Sigmoid colon (tissue), 7 donors: Measurements from ENCODE around the gene MAP3K8. TPM values are rescaled to one million over a fixed set of nuclear protein-coding genes. Genes with fewer than 3 reads are reported as not detected.

ENCODE experiments used
- DNase-seq: peaks from one replicate; pipeline ENCODE4 v3.0.0-alpha.2; 2019
- H3K27ac ChIP-seq, 4 donors: fragments of 200-600 bp; sonication (generic); one replicate each; pipeline ENCODE4 v1.5.1; 2016 to 2019; ENCODE audit warnings: mild to moderate bottlenecking in 1 of 4
- H3K27me3 ChIP-seq, 3 donors: fragments of 200-600 bp; sonication (generic); one replicate each; pipeline ENCODE4 v1.5.1; 2019; ENCODE audit warnings: mild to moderate bottlenecking in 1 of 3
- H3K36me3 ChIP-seq, 4 donors: fragments of 200-600 bp; sonication (generic); one replicate each; pipeline ENCODE4 v1.5.1; 2016 to 2019
- H3K4me1 ChIP-seq, 4 donors: fragments of 200-600 bp; sonication (generic); one replicate each; pipeline ENCODE4 v1.5.1; 2017 to 2019
- H3K4me3 ChIP-seq, 4 donors: fragments of 200-600 bp; sonication (generic); one replicate each; pipeline ENCODE4 v1.5.1; 2017 to 2019; ENCODE audit warnings: mild to moderate bottlenecking in 2 of 4, moderate library complexity in 1 of 4
- H3K9me3 ChIP-seq, 4 donors: fragments of 200-600 bp in 3 of 4; sonication (generic) in 3 of 4; one replicate each; pipeline versions ENCODE4 v1.5.1 to v1.6.1; 2013 to 2019
- CTCF ChIP-seq, 4 experiments: fragments of 450-650 bp in 3 of 4; fragments of 200-600 bp in 1 of 4; IDR thresholded peaks; one replicate each; pipeline ENCODE4 v1.5.1; 2016 to 2019; ENCODE audit warnings: antibody characterized with exemption in 4 of 4, mild to moderate bottlenecking in 3 of 4, moderate library complexity in 2 of 4
- EP300 ChIP-seq, 4 donors: sonication (generic); formaldehyde crosslinking; IDR thresholded peaks; one replicate each; pipeline ENCODE4 v1.6.1; 2017; ENCODE audit warnings: antibody characterized with exemption in 4 of 4
- POLR2A ChIP-seq, 2 donors: fragments of 450-650 bp; IDR thresholded peaks; one replicate each; pipeline ENCODE4 v1.6.1; 2016; ENCODE audit warnings: antibody characterized with exemption in 2 of 2, mild to moderate bottlenecking in 2 of 2, moderate library complexity in 2 of 2
- POLR2AphosphoS5 ChIP-seq, 4 donors: sonication (generic); formaldehyde crosslinking; IDR thresholded peaks; one replicate each; pipeline ENCODE4 v1.6.1; 2017; ENCODE audit warnings: antibody characterized with exemption in 4 of 4
- WGBS, 2 donors: extraction: QIAGEN DNeasy Blood & Tissue Kit; methylation state at CpG; one replicate each; pipeline ENCODE4 v1.1.7; 2013; 5-methylcytosine and 5-hydroxymethylcytosine counted together
- intact Hi-C: fragments of 100-400 bp; cut with DNase I; formaldehyde crosslinking; loops from one replicate; pipeline ENCODE4 v1.15.1; 2023
- polyA plus RNA-seq, 3 donors: library from polyadenylated mRNA; stranded (reverse); fragments of 200-250 nt; gene quantifications; one replicate each; pipeline ENCODE4 v1.2.3, GENCODE V29; 2013
- total RNA-seq, 4 donors: library from RNA; depleted of rRNA; stranded (reverse); fragments of >200 nt; gene quantifications; one replicate each; pipeline ENCODE4 v1.1.0, GENCODE V29; 2016
- donor health status: healthy with polysubstance abuse.
- donor health status: Bipolar disorder and iron deficiency.
- donor health status: healthy.

MAP3K8 gene
- total and polyA plus RNA-seq, 7 donors, result 6.0 to 66.5 (median 16.9) TPM

GRCh38 chr10:30462513-30462912 is 28.5 kb downstream of the MAP3K8 start:
- Histone ChIP-seq H3K9me3 (no peaks in the 10 kb centered on the region), H3K36me3 (peaks cover 13 to 50% (median 26%) of the 10 kb centered on the region in 4 donors), H3K27ac (peak overlapping the region in 1 of 4 donors; percentile 81), H3K27me3 (no peaks in the 10 kb centered on the region), H3K4me3 (no peak overlapping the region), H3K4me1 (peaks cover 0 to 25% (median 5%) of the 10 kb centered on the region in 4 donors)
- TF ChIP-seq POLR2AphosphoS5 (IDR thresholded peaks at IDR 0.05) (no peak), CTCF (IDR thresholded peaks at IDR 0.05) (no peak), EP300 (IDR thresholded peaks at IDR 0.05) (no peak), POLR2A (IDR thresholded peaks at IDR 0.05) (no peak)
- intact Hi-C loops, result no loop called here
- WGBS, 2 donors, result 85 to 91% methylated on average over 4 of the region's 4 CpGs
- DNase-seq, result no peak

DNA sequence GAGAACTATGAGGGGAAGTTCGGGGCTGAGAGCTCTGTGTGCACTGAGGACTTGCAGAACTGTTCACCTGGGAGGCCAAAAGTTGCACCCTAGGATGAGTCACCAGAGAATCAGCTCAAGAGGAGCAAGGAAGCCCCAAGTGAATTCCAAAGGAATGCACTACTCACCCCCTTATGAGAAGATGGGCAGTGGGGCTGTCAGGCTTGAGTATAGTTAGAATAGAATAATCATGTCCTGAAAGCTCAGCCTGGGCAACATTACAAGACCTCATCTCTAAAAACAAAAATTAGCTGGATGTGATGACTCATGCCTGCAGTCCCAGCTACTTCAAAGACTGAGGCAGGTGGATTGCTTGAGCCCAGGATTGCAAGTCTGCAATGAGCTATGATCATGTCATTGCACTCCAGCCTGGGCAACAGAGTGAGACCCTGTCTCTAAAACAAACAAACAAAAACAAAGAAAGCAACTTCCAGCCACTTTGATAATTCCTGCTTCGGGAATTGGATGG is 30.0 kb downstream of the MAP3K8 start:
- peak overlapping the region in 1 of 4 donors; percentile 10 for H3K27ac ChIP-seq
- H3K27me3 ChIP-seq, result no peaks in the 10 kb centered on the region
- peaks cover 0 to 20% (median 5%) of the 10 kb centered on the region in 4 donors for H3K4me1 ChIP-seq
- no peak overlapping the region for H3K4me3 ChIP-seq
- WGBS, 2 donors, result 79 to 86% methylated on average over 2 of the region's 2 CpGs
- no peaks in the 10 kb centered on the region for H3K9me3 ChIP-seq
- no peak for TF ChIP-seq POLR2A (IDR thresholded peaks at IDR 0.05)
- TF ChIP-seq CTCF (IDR thresholded peaks at IDR 0.05), result no peak
- no peak for TF ChIP-seq EP300 (IDR thresholded peaks at IDR 0.05)
- no peak for TF ChIP-seq POLR2AphosphoS5 (IDR thresholded peaks at IDR 0.05)
- H3K36me3 ChIP-seq, result peaks cover 11 to 37% (median 16%) of the 10 kb centered on the region in 4 donors
- intact Hi-C loops, result no loop called here
- DNase-seq, result no peak

DNA sequence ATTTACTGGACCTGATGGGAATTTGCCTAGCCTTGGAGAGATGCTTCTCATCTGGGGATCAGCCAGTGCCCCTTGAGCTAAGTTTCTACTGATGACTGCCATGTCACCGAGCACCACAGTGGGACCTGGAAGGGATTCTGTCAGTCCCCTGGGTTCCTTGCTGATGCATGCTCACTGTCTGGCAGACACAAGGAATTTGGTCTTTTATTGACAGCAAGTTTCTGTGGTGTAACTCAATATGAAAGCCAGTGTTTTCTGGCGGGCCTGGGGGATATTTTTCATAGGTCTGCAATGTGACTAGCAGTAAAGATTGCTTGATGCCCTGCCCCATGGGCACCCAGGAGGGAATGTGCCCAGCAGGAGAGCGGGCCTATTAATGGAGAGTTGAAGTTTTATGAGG is 30.7 kb downstream of the MAP3K8 start:
- Histone ChIP-seq H3K4me1 (peaks cover 0 to 20% (median 5%) of the 10 kb centered on the region in 4 donors), H3K27ac (no peak overlapping the region), H3K4me3 (no peak overlapping the region), H3K27me3 (no peaks in the 10 kb centered on the region), H3K9me3 (no peaks in the 10 kb centered on the region), H3K36me3 (peaks cover 11 to 30% (median 14%) of the 10 kb centered on the region in 4 donors)
- 92% methylated on average over 3 of the region's 3 CpGs for WGBS, 2 donors
- TF ChIP-seq EP300 (IDR thresholded peaks at IDR 0.05), result no peak
- no peak for TF ChIP-seq CTCF (IDR thresholded peaks at IDR 0.05)
- TF ChIP-seq POLR2A (IDR thresholded peaks at IDR 0.05), result no peak
- no peak for TF ChIP-seq POLR2AphosphoS5 (IDR thresholded peaks at IDR 0.05)
- DNase-seq, result no peak
- intact Hi-C loops, result no loop called here

DNA sequence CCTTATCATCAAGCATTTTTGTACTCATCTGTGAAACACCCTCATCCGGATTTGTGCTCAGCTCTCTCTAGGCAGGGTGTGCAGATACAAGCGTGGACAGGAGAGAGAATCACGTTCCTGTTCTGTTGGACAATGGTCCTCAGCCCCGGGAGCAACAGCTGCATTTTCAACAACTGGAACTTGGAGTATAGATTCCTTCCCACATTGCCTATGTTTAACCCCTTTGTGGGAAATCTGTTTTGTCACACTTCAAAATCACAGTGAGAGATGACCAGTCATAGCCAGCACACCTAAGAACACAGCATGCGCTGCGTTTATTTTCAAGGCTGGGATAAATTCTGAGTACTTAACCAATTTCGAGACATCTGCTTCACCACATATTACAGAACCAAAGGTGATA is 32.5 kb downstream of the MAP3K8 start:
- H3K4me3 ChIP-seq, result no peak overlapping the region
- H3K27me3 ChIP-seq, result no peaks in the 10 kb centered on the region
- H3K27ac ChIP-seq, result no peak overlapping the region
- peaks cover 0 to 12% (median 0%) of the 10 kb centered on the region in 4 donors for H3K36me3 ChIP-seq
- no peak for DNase-seq
- peaks cover 0 to 9% (median 0%) of the 10 kb centered on the region in 4 donors for H3K4me1 ChIP-seq
- TF ChIP-seq CTCF (IDR thresholded peaks at IDR 0.05) (no peak), POLR2AphosphoS5 (IDR thresholded peaks at IDR 0.05) (no peak), EP300 (IDR thresholded peaks at IDR 0.05) (no peak), POLR2A (IDR thresholded peaks at IDR 0.05) (no peak)
- H3K9me3 ChIP-seq, result no peaks in the 10 kb centered on the region
- intact Hi-C loops, result no loop called here
- WGBS, 2 donors, result 87 to 88% methylated on average over 7 of the region's 7 CpGs
